Ishikawa (cell line): Measurements from ENCODE around the gene FBXO10.

Experiments
- CEBPB ChIP-seq: IDR thresholded peaks from 2 replicates; pipeline ENCODE4 v1.6.1; 2012
- CREB1 ChIP-seq: IDR thresholded peaks from 2 replicates; pipeline ENCODE4 v1.6.1; 2012; ENCODE audit warnings: low read depth
- EGR1 ChIP-seq: IDR thresholded peaks from 2 replicates; pipeline ENCODE4 v1.6.1; 2012
- EP300 ChIP-seq: IDR thresholded peaks from 2 replicates; pipeline ENCODE4 v1.6.1; 2012; ENCODE audit warnings: borderline replicate concordance
- FOXM1 ChIP-seq: IDR thresholded peaks from 2 replicates; pipeline ENCODE4 v1.6.1; 2012; ENCODE audit warnings: low read depth, borderline replicate concordance
- MAX ChIP-seq: IDR thresholded peaks from 2 replicates; pipeline ENCODE4 v1.6.1; 2012
- NFIC ChIP-seq: IDR thresholded peaks from 2 replicates; pipeline ENCODE4 v1.6.1; 2012
- RAD21 ChIP-seq: IDR thresholded peaks from 2 replicates; pipeline ENCODE4 v1.6.1; 2012; ENCODE audit warnings: low read depth
- TAF1 ChIP-seq: IDR thresholded peaks from 2 replicates; pipeline ENCODE4 v1.6.1; 2012; ENCODE audit warnings: low read depth, mild to moderate bottlenecking
- TCF12 ChIP-seq: IDR thresholded peaks from 2 replicates; pipeline ENCODE4 v1.6.1; 2012; ENCODE audit warnings: low read depth
- ZBTB7A ChIP-seq: IDR thresholded peaks from 2 replicates; pipeline ENCODE4 v1.6.1; 2012; ENCODE audit warnings: low read depth
- TF ChIP-seq, protein P1 (sequence below): IDR thresholded peaks from 2 replicates; pipeline ENCODE4 v1.6.1; 2012; ENCODE audit warnings: low read depth, mild to moderate bottlenecking
- TF ChIP-seq, protein P2 (sequence below): IDR thresholded peaks from 2 replicates; pipeline ENCODE4 v1.6.1; 2012

DNA sequence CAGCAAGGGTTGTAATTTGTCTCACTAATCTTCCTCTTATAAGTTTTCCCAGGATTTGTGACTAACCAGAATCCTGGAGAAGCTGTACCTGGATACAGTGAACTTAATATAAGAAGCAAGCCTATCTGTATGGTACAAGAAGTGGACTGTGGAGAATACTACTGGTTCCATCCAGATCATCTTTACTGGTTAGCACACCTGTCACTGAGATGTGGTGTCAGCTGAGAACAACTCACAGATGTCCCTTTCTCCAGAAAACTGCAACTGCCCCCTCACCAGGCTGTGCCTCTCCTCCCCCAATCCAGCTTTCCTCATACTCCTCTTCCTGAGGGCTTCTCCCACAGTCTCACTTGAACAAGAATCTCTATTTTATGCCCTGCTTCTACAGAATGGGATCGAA is 4.9 kb downstream of the FBXO10 start:
- TF ChIP-seq RAD21, result no peak
- TF ChIP-seq, protein P1, sequence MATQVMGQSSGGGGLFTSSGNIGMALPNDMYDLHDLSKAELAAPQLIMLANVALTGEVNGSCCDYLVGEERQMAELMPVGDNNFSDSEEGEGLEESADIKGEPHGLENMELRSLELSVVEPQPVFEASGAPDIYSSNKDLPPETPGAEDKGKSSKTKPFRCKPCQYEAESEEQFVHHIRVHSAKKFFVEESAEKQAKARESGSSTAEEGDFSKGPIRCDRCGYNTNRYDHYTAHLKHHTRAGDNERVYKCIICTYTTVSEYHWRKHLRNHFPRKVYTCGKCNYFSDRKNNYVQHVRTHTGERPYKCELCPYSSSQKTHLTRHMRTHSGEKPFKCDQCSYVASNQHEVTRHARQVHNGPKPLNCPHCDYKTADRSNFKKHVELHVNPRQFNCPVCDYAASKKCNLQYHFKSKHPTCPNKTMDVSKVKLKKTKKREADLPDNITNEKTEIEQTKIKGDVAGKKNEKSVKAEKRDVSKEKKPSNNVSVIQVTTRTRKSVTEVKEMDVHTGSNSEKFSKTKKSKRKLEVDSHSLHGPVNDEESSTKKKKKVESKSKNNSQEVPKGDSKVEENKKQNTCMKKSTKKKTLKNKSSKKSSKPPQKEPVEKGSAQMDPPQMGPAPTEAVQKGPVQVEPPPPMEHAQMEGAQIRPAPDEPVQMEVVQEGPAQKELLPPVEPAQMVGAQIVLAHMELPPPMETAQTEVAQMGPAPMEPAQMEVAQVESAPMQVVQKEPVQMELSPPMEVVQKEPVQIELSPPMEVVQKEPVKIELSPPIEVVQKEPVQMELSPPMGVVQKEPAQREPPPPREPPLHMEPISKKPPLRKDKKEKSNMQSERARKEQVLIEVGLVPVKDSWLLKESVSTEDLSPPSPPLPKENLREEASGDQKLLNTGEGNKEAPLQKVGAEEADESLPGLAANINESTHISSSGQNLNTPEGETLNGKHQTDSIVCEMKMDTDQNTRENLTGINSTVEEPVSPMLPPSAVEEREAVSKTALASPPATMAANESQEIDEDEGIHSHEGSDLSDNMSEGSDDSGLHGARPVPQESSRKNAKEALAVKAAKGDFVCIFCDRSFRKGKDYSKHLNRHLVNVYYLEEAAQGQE, result no peak
- no peak for TF ChIP-seq TCF12
- TF ChIP-seq NFIC, result no peak
- TF ChIP-seq EP300, result no peak
- no peak for TF ChIP-seq TAF1
- no peak for TF ChIP-seq ZBTB7A
- no peak for TF ChIP-seq CEBPB
- no peak for TF ChIP-seq CREB1
- TF ChIP-seq, protein P2, sequence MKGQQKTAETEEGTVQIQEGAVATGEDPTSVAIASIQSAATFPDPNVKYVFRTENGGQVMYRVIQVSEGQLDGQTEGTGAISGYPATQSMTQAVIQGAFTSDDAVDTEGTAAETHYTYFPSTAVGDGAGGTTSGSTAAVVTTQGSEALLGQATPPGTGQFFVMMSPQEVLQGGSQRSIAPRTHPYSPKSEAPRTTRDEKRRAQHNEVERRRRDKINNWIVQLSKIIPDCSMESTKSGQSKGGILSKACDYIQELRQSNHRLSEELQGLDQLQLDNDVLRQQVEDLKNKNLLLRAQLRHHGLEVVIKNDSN, result no peak
- no peak for TF ChIP-seq EGR1
- no peak for TF ChIP-seq MAX
- TF ChIP-seq FOXM1, result no peak
